ENCODE data around the gene RPL3.

DNA sequence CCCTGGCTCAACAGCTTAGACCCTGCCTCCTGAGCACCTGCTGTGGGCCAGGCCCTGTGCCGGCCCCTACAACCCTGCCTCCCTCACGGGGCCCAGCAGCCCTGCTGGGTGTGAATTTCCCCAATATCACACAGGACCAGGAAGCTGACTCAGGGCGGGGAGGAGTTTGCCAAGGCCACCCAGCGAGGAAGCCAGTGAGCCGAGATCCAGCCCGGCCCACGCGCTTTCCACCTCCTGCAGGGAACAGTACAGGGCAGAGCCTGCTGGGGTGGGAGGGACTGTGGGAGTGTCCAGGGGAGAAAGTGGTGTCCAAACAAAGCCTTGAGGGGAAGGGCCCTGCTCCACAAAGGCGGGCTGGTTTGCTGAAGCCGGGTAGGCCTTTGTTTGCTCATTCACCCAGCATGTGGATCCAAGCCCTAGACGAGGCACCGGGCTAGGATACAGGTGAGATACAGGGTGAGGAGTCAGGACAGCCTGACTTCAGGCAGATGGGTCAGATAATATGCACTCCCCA, 26.8 kb downstream of the RPL3 start:
- TF ChIP-seq POLR2A (IDR thresholded peaks at IDR 0.05; ENCODE audit: low read depth), result no peak
- TF ChIP-seq, protein P1, sequence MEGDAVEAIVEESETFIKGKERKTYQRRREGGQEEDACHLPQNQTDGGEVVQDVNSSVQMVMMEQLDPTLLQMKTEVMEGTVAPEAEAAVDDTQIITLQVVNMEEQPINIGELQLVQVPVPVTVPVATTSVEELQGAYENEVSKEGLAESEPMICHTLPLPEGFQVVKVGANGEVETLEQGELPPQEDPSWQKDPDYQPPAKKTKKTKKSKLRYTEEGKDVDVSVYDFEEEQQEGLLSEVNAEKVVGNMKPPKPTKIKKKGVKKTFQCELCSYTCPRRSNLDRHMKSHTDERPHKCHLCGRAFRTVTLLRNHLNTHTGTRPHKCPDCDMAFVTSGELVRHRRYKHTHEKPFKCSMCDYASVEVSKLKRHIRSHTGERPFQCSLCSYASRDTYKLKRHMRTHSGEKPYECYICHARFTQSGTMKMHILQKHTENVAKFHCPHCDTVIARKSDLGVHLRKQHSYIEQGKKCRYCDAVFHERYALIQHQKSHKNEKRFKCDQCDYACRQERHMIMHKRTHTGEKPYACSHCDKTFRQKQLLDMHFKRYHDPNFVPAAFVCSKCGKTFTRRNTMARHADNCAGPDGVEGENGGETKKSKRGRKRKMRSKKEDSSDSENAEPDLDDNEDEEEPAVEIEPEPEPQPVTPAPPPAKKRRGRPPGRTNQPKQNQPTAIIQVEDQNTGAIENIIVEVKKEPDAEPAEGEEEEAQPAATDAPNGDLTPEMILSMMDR (IDR thresholded peaks at IDR 0.05), result no peak

All from esophagus muscularis mucosa (tissue), 3 donors.